H9 (cell line): ENCODE results near the gene PRDX3. TPM values are rescaled to one million over a fixed set of nuclear protein-coding genes. Genes with fewer than 3 reads are reported as not detected.
A peak's percentile ranks its signal among the peaks of the same experiment; 100 is the strongest.

ENCODE experiments used
- DNase-seq: peaks from one replicate; pipeline ENCODE4 v3.0.0-alpha.2; 2017
- H2AFZ ChIP-seq: one replicate; pipeline ENCODE4 v1.6.1; 2013; ENCODE audit warnings: mild to moderate bottlenecking, low read length, control low read depth, moderate library complexity
- H2AK5ac ChIP-seq: 2 replicates; pipeline ENCODE4 v1.6.1; 2013; ENCODE audit warnings: low read length, control low read depth, mixed read lengths; ENCODE audit not compliant: insufficient read length
- H2BK120ac ChIP-seq: one replicate; pipeline ENCODE4 v1.6.1; 2013; ENCODE audit warnings: low read depth, mild to moderate bottlenecking, low read length, control low read depth, inconsistent platforms; ENCODE audit not compliant: poor library complexity, severe bottlenecking
- H2BK12ac ChIP-seq: 2 replicates; pipeline ENCODE4 v1.6.1; 2013; ENCODE audit warnings: low read length, control low read depth, mixed read lengths, low read depth; ENCODE audit not compliant: insufficient read length
- H2BK15ac ChIP-seq: 2 replicates; pipeline ENCODE4 v1.6.1; 2013; ENCODE audit warnings: low read depth, low read length, control low read depth
- H2BK20ac ChIP-seq: one replicate; pipeline ENCODE4 v1.6.1; 2013; ENCODE audit warnings: low read depth, mild to moderate bottlenecking, low read length, control low read depth, inconsistent platforms; ENCODE audit not compliant: poor library complexity, severe bottlenecking
- H2BK5ac ChIP-seq: 2 replicates; pipeline ENCODE4 v1.6.1; 2013; ENCODE audit warnings: low read length, control low read depth, mixed read lengths; ENCODE audit not compliant: insufficient read length
- H3K14ac ChIP-seq: 2 replicates; pipeline ENCODE4 v1.6.1; 2013; ENCODE audit warnings: low read length, control low read depth; ENCODE audit not compliant: insufficient read depth
- H3K18ac ChIP-seq: 2 replicates; pipeline ENCODE4 v1.6.1; 2013; ENCODE audit warnings: low read depth, mild to moderate bottlenecking, mixed read lengths, low read length, control low read depth; ENCODE audit not compliant: insufficient read length
- H3K23ac ChIP-seq: 2 replicates; pipeline ENCODE4 v1.6.1; 2013; ENCODE audit warnings: low read length, control low read depth, mixed read lengths, low read depth; ENCODE audit not compliant: insufficient read length
- H3K23me2 ChIP-seq: 2 replicates; pipeline ENCODE4 v1.6.1; 2013; ENCODE audit warnings: low read depth, mild to moderate bottlenecking, mixed read lengths, low read length, control low read depth; ENCODE audit not compliant: insufficient read length, poor library complexity, severe bottlenecking
- H3K27ac ChIP-seq: 2 replicates; pipeline ENCODE4 v1.5.1; 2013; ENCODE audit warnings: low read length, control low read depth, mixed read lengths, low read depth; ENCODE audit not compliant: insufficient read length
- H3K27me3 ChIP-seq: 2 replicates; pipeline ENCODE4 v1.6.1; 2013; ENCODE audit warnings: low read length, control low read depth, inconsistent platforms; ENCODE audit not compliant: insufficient read depth
- H3K4ac ChIP-seq: 2 replicates; pipeline ENCODE4 v1.6.1; 2013; ENCODE audit warnings: low read depth, mild to moderate bottlenecking, control low read depth, inconsistent platforms, low read length, moderate library complexity
- H3K4me1 ChIP-seq: 2 replicates; pipeline ENCODE4 v1.6.1; 2013; ENCODE audit warnings: low read length, control low read depth, inconsistent platforms; ENCODE audit not compliant: insufficient read depth
- H3K4me2 ChIP-seq: 2 replicates; pipeline ENCODE4 v1.6.1; 2013; ENCODE audit warnings: low read length, control low read depth, mixed read lengths; ENCODE audit not compliant: insufficient read length, insufficient read depth
- H3K56ac ChIP-seq: 2 replicates; pipeline ENCODE4 v1.6.1; 2013; ENCODE audit warnings: low read depth, mild to moderate bottlenecking, mixed read lengths, low read length, control low read depth; ENCODE audit not compliant: insufficient read length
- H3K79me1 ChIP-seq: 2 replicates; pipeline ENCODE4 v1.6.1; 2013; ENCODE audit warnings: low read depth, mild to moderate bottlenecking, moderate library complexity, low read length, control low read depth, inconsistent platforms; ENCODE audit not compliant: insufficient read depth, poor library complexity, severe bottlenecking
- H3K79me2 ChIP-seq: 2 replicates; pipeline ENCODE4 v1.6.1; 2013; ENCODE audit warnings: low read length, control low read depth, inconsistent platforms; ENCODE audit not compliant: insufficient read depth
- H3K9ac ChIP-seq: 2 replicates; pipeline ENCODE4 v1.6.1; 2013; ENCODE audit warnings: low read length, control low read depth, mixed read lengths; ENCODE audit not compliant: insufficient read length; ENCODE audit errors: extremely low read depth
- H3K9me3 ChIP-seq: one replicate; pipeline ENCODE4 v1.6.1; 2013; ENCODE audit warnings: low read depth, low read length, inconsistent platforms; ENCODE audit not compliant: control insufficient read depth
- H3T11ph ChIP-seq: one replicate; pipeline ENCODE4 v1.6.1; 2013; ENCODE audit warnings: mild to moderate bottlenecking, low read length, control low read depth, inconsistent platforms
- H4K20me1 ChIP-seq: one replicate; pipeline ENCODE4 v1.6.1; 2013; ENCODE audit not compliant: control insufficient read depth, insufficient read length, insufficient read depth
- H4K5ac ChIP-seq: 2 replicates; pipeline ENCODE4 v1.6.1; 2013; ENCODE audit warnings: low read depth, mild to moderate bottlenecking, mixed read lengths, low read length, control low read depth; ENCODE audit not compliant: insufficient read length
- H4K8ac ChIP-seq: replicated peaks from 2 replicates; pipeline ENCODE4 v1.6.1; 2013; ENCODE audit warnings: low read length, control low read depth, mixed read lengths, low read depth; ENCODE audit not compliant: insufficient read length
- H4K91ac ChIP-seq: 2 replicates; pipeline ENCODE4 v1.6.1; 2013; ENCODE audit warnings: low read depth, mild to moderate bottlenecking, moderate library complexity, mixed read lengths, low read length, control low read depth; ENCODE audit not compliant: insufficient read length
- H3K27ac Mint-ChIP-seq, 3 experiments: 2 replicates in 2 of 3; 3 replicates in 1 of 3; pipeline ENCODE4 v1.8.0; 2020 to 2021; ENCODE audit warnings: mixed read lengths in 3 of 3, mild to moderate bottlenecking in 1 of 3, moderate library complexity in 1 of 3
- H3K27me3 Mint-ChIP-seq: 2 replicates; pipeline ENCODE4 v1.8.0; 2021; ENCODE audit warnings: low read depth, mild to moderate bottlenecking, moderate library complexity, mixed read lengths
- H3K36me3 Mint-ChIP-seq, 3 experiments: 2 replicates in 2 of 3; 3 replicates in 1 of 3; pipeline ENCODE4 v1.8.0; 2020 to 2021; ENCODE audit warnings: low read depth in 3 of 3, mixed read lengths in 3 of 3; ENCODE audit not compliant: insufficient read depth in 1 of 3
- H3K4me1 Mint-ChIP-seq, 2 experiments: 2 replicates each; pipeline ENCODE4 v1.8.0; 2020; ENCODE audit warnings: mixed read lengths in 2 of 2
- H3K4me3 Mint-ChIP-seq, 2 experiments: 2 replicates in 1 of 2; 3 replicates in 1 of 2; pipeline ENCODE4 v1.8.0; 2020 to 2021; ENCODE audit warnings: mild to moderate bottlenecking in 2 of 2, mixed read lengths in 2 of 2, moderate library complexity in 1 of 2
- H3K9me3 Mint-ChIP-seq, 2 experiments: 2 replicates in 1 of 2; 3 replicates in 1 of 2; pipeline ENCODE4 v1.8.0; 2020; ENCODE audit warnings: mild to moderate bottlenecking in 2 of 2, mixed read lengths in 2 of 2, moderate library complexity in 1 of 2
- WGBS: extraction: QIAGEN DNeasy Blood & Tissue Kit; methylation state at CpG from one replicate; pipeline ENCODE4 v1.1.7; 2013; ENCODE audit warnings: missing lambda C conversion rate, low lambda C conversion rate, mixed read lengths; ENCODE audit not compliant: insufficient read length; ENCODE audit errors: extremely low coverage; 5-methylcytosine and 5-hydroxymethylcytosine counted together
- total RNA-seq: library from RNA; stranded (reverse); gene quantifications from 2 replicates; pipeline ENCODE4 v1.2.1, GENCODE V29; 2021
- TF ChIP-seq, protein P1 (sequence below): fragments of 200-600 bp; sonication (generic); conservative IDR thresholded peaks from 3 replicates; pipeline ENCODE4 v1.8.0; 2021; ENCODE audit warnings: antibody characterized with exemption, mild to moderate bottlenecking

PRDX3 gene
- total RNA-seq, 1 experiment from 2014 or later: 181 TPM

DNA sequence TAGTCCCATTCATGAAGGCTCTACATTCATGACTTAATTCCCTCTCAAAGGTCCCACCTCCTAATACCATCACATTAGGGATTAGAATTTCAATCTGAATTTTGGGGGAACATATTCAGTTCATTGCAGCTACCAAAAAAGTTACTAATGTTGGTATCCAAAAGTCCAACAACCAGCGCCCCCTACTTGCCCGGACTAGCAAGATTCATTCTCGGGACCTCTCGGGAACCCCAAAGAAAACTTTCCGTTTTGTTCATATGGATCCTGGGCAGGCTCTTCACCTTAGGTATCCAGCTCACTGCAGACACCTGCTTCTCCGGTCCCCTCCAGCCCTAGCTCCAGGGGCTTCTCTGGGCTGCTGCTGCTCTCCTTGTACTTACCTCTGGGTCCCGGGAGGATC, 19.8 kb upstream of the PRDX3 start:
- no peaks in the 10 kb centered on the region for H3K4me1 ChIP-seq
- H4K8ac ChIP-seq: no peak overlapping the region
- no peak overlapping the region for H2BK12ac ChIP-seq
- no peak overlapping the region for H4K5ac ChIP-seq
- no peak overlapping the region for H3K14ac ChIP-seq
- H3K23me2 ChIP-seq: no peaks in the 10 kb centered on the region
- H2BK15ac ChIP-seq: no peak overlapping the region
- no peaks in the 10 kb centered on the region for H3K27me3 ChIP-seq
- H4K91ac ChIP-seq: no peak overlapping the region
- no peaks in the 10 kb centered on the region for H3K9me3 ChIP-seq
- H3K79me1 ChIP-seq: no peaks in the 10 kb centered on the region
- no peak overlapping the region for H3K27ac ChIP-seq
- no peaks in the 10 kb centered on the region for H3K79me2 ChIP-seq
- WGBS: no CpG with 5 or more reads among the region's 7 CpGs
- no peak overlapping the region for H2AFZ ChIP-seq
- no peak overlapping the region for H2AK5ac ChIP-seq
- Mint-ChIP-seq H3K36me3 (no peaks in the 10 kb centered on the region), H3K9me3 (no peaks in the 10 kb centered on the region), H3K27ac (peak overlapping the region in 1 of 3 experiments; percentile 80; a peak in 1 of 7 replicates), H3K4me3 (no peak overlapping the region), H3K27me3 (peaks cover 13% of the 10 kb centered on the region), H3K4me1 (peaks cover 17 to 20% of the 10 kb centered on the region in 2 experiments)
- TF ChIP-seq, protein P1, sequence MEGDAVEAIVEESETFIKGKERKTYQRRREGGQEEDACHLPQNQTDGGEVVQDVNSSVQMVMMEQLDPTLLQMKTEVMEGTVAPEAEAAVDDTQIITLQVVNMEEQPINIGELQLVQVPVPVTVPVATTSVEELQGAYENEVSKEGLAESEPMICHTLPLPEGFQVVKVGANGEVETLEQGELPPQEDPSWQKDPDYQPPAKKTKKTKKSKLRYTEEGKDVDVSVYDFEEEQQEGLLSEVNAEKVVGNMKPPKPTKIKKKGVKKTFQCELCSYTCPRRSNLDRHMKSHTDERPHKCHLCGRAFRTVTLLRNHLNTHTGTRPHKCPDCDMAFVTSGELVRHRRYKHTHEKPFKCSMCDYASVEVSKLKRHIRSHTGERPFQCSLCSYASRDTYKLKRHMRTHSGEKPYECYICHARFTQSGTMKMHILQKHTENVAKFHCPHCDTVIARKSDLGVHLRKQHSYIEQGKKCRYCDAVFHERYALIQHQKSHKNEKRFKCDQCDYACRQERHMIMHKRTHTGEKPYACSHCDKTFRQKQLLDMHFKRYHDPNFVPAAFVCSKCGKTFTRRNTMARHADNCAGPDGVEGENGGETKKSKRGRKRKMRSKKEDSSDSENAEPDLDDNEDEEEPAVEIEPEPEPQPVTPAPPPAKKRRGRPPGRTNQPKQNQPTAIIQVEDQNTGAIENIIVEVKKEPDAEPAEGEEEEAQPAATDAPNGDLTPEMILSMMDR: peak; percentile 65
- H3K9ac ChIP-seq: no peak overlapping the region
- H3K23ac ChIP-seq: no peak overlapping the region
- peak; percentile 47 for DNase-seq
- no peak overlapping the region for H3K18ac ChIP-seq
- H3T11ph ChIP-seq: no peak overlapping the region
- H2BK120ac ChIP-seq: no peak overlapping the region
- H2BK5ac ChIP-seq: no peak overlapping the region
- H3K4ac ChIP-seq: no peak overlapping the region
- H2BK20ac ChIP-seq: no peak overlapping the region
- H3K4me2 ChIP-seq: no peak overlapping the region
- no peak overlapping the region for H3K56ac ChIP-seq
- H4K20me1 ChIP-seq: no peaks in the 10 kb centered on the region
